Fibroblast of lung (primary cell): ENCODE results near the gene INHA. TPM values are rescaled to one million over a fixed set of nuclear protein-coding genes. Genes with fewer than 3 reads are reported as not detected.

Experiments
- DNase-seq, 2 donors: peaks; one replicate each; pipeline versions ENCODE4 v3.0.0 to v3.0.0-alpha.2; 2010; ENCODE audit warnings: low read depth in 2 of 2
- H2AFZ ChIP-seq: 2 replicates; pipeline ENCODE4 v1.5.1; 2012; ENCODE audit warnings: low read length, control low read depth, inconsistent platforms
- H3K27ac ChIP-seq: 2 replicates; pipeline ENCODE4 v1.5.1; 2011; ENCODE audit warnings: low read length, control low read depth; ENCODE audit not compliant: insufficient read depth
- H3K27me3 ChIP-seq: 2 replicates; pipeline ENCODE4 v1.5.1; 2011; ENCODE audit warnings: mild to moderate bottlenecking, low read length; ENCODE audit not compliant: control insufficient read depth, insufficient read depth
- H3K36me3 ChIP-seq: 2 replicates; pipeline ENCODE4 v1.5.1; 2011; ENCODE audit warnings: low read length; ENCODE audit not compliant: control insufficient read depth, insufficient read depth
- H3K4me1 ChIP-seq: 2 replicates; pipeline ENCODE4 v1.5.1; 2011; ENCODE audit warnings: low read length; ENCODE audit not compliant: control insufficient read depth, insufficient read depth; ENCODE audit errors: extremely low read depth
- H3K4me2 ChIP-seq: 2 replicates; pipeline ENCODE4 v1.5.1; 2011; ENCODE audit warnings: low read length, control low read depth; ENCODE audit not compliant: insufficient read depth; ENCODE audit errors: extremely low read depth
- H3K4me3 ChIP-seq, 4 experiments: fragments of 200-600 bp in 1 of 4; sonication (generic) in 1 of 4; replicated peaks in 1 of 4; 2 replicates each; pipeline ENCODE4 v1.5.1; 2011 to 2016; ENCODE audit warnings: low read length in 4 of 4, low read depth in 3 of 4, mild to moderate bottlenecking in 3 of 4, control low read depth in 2 of 4, inconsistent platforms in 1 of 4, mixed read lengths in 1 of 4; ENCODE audit not compliant: insufficient read depth in 1 of 4; ENCODE audit errors: control extremely low read depth in 1 of 4
- H3K79me2 ChIP-seq: 2 replicates; pipeline ENCODE4 v1.5.1; 2012; ENCODE audit warnings: mild to moderate bottlenecking, low read length, inconsistent platforms; ENCODE audit not compliant: control insufficient read depth, insufficient read depth
- H3K9ac ChIP-seq: 2 replicates; pipeline ENCODE4 v1.5.1; 2011; ENCODE audit warnings: mild to moderate bottlenecking, low read length, control low read depth; ENCODE audit not compliant: insufficient read depth
- H3K9me3 ChIP-seq: 2 replicates; pipeline ENCODE4 v1.5.1; 2012; ENCODE audit warnings: low read depth, low read length; ENCODE audit not compliant: control insufficient read depth, insufficient read depth
- H4K20me1 ChIP-seq: 2 replicates; pipeline ENCODE4 v1.5.1; 2011; ENCODE audit warnings: low read length; ENCODE audit not compliant: control insufficient read depth, insufficient read depth; ENCODE audit errors: extremely low read depth
- EZH2 ChIP-seq: IDR thresholded peaks from 2 replicates; pipeline ENCODE4 v1.5.1; 2012; ENCODE audit warnings: low read length, control low read depth, mild to moderate bottlenecking; ENCODE audit errors: missing control alignments
- polyA plus RNA-seq, 2 donors: library from polyadenylated mRNA; depleted of rRNA in 1 of 2; stranded (reverse) in 1 of 2; unstranded in 1 of 2; fragments of >200 nt; gene quantifications; 2 replicates each; pipeline ENCODE4 v1.2.1, GENCODE V29; 2011 to 2012; ENCODE audit warnings: missing spikeins in 1 of 2
- total RNA-seq: library from RNA; depleted of rRNA; stranded (reverse); fragments of >200 nt; gene quantifications from 2 replicates; pipeline ENCODE4 v1.2.1, GENCODE V29; 2014
- TF ChIP-seq, protein P1 (sequence below), 2 donors: IDR thresholded peaks in 1 of 2; conservative IDR thresholded peaks in 1 of 2; 1 replicate in 1 of 2; 2 replicates in 1 of 2; pipeline ENCODE4 v1.5.1; 2011 to 2012; ENCODE audit warnings: low read length in 2 of 2, control low read depth in 1 of 2, inconsistent platforms in 1 of 2, low read depth in 1 of 2, mild to moderate bottlenecking in 1 of 2

The INHA gene
- total and polyA plus RNA-seq, 2 donors (not counting 1 experiment from before 2014, with no cell fraction given): 0.15 to 0.50 TPM

DNA sequence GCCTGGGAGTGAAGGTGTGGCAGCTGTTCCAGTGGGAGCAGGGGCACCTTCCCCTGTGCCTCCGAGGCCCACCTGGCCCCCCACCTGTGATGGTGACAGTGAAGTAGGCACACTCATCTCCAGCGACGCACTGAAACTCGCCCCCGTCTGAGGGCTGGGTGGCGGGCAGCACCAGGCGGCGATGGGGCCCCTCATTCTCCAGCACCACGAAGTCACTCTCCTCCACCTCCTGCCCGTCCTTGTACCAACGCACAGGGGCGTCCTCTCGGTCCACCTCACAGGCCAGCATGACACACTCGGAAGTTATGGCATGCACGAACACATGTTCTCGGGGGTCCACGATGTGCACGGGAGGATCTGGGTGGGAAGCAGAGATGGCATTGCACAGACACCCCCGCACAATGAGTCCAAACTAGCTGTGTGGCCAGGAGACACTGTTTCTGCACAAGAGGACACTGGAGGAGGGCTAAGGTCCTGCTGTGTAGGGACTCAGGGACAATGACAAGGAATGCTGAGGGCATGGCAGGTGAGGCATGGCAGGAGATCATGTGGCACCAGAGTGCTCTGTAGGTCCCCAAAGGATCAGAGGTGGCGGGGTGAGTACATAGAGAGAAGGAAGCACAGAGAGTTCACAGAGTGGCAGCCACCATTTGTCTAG, 8.7 kb upstream of the INHA start:
- Histone ChIP-seq H3K9ac (no peak overlapping the region), H3K27ac (no peak overlapping the region), H4K20me1 (no peaks in the 10 kb centered on the region), H3K36me3 (no peaks in the 10 kb centered on the region), H3K4me1 (no peaks in the 10 kb centered on the region), H3K79me2 (no peaks in the 10 kb centered on the region), H3K4me3 (no peak overlapping the region), H3K4me2 (no peak overlapping the region), H3K9me3 (no peaks in the 10 kb centered on the region), H2AFZ (no peak overlapping the region), H3K27me3 (no peaks in the 10 kb centered on the region)
- DNase-seq: no peak
- TF ChIP-seq, protein P1, sequence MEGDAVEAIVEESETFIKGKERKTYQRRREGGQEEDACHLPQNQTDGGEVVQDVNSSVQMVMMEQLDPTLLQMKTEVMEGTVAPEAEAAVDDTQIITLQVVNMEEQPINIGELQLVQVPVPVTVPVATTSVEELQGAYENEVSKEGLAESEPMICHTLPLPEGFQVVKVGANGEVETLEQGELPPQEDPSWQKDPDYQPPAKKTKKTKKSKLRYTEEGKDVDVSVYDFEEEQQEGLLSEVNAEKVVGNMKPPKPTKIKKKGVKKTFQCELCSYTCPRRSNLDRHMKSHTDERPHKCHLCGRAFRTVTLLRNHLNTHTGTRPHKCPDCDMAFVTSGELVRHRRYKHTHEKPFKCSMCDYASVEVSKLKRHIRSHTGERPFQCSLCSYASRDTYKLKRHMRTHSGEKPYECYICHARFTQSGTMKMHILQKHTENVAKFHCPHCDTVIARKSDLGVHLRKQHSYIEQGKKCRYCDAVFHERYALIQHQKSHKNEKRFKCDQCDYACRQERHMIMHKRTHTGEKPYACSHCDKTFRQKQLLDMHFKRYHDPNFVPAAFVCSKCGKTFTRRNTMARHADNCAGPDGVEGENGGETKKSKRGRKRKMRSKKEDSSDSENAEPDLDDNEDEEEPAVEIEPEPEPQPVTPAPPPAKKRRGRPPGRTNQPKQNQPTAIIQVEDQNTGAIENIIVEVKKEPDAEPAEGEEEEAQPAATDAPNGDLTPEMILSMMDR (conservative IDR thresholded peaks at IDR 0.05 in 1 of 2, IDR thresholded peaks at IDR 0.05 in 1 of 2; ENCODE audit: low read depth in 1 of 2, low read length in 2 of 2): no peak
- TF ChIP-seq EZH2: no peak

DNA sequence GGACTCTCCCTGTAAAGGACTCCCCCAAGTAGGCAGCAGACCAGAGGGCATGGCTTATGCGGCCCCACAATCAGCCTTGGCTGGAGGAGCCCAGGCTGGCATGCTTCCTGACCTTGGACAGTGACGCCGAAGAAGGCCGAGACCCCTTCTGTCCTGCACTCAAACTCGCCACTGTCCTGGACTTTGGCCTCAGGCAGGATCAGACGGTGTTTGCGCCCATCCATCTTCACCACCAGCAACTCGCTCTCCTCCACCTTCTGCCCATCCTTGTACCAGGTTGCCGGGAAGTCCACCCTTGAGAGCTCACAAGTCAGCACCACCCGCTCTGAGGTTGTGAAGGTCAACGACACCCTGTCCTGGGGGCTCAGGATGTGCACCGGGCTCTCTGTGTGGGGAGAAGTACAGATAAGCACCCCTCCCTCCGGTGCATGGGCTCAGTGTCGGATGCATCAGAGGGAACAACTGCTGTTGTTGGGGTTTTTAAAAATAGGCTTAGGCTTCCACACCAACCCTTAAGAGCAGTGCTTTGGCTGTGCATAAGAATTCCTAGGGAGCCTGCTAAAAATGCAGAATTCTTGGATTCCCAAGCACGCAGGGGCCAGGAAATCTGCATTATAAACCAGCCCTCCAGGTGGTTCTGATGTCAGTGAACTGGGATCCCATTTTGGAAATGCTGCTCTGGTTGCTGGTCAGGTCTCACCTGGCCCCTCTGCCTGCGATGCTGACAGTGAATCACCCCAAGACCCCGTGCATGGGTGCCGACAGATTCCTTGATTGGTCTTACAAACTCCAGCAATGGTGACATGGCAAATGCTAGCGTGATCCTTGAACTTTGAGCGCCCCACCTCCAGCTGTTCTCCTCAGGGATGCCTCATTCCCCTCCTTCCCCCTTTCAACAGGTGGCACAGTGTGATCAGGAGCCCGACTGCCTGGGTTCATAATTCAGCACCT, 6.7 kb upstream of the INHA start:
- TF ChIP-seq, protein P1 (conservative IDR thresholded peaks at IDR 0.05 in 1 of 2, IDR thresholded peaks at IDR 0.05 in 1 of 2; ENCODE audit: low read depth in 1 of 2, low read length in 2 of 2): no peak
- TF ChIP-seq EZH2: no peak
- Histone ChIP-seq H3K27ac (no peak overlapping the region), H3K4me1 (no peaks in the 10 kb centered on the region), H3K4me3 (no peak overlapping the region), H2AFZ (no peak overlapping the region), H3K79me2 (no peaks in the 10 kb centered on the region), H3K27me3 (no peaks in the 10 kb centered on the region), H3K9me3 (no peaks in the 10 kb centered on the region), H3K9ac (no peak overlapping the region), H4K20me1 (no peaks in the 10 kb centered on the region), H3K4me2 (no peak overlapping the region), H3K36me3 (no peaks in the 10 kb centered on the region)
- no peak for DNase-seq

DNA sequence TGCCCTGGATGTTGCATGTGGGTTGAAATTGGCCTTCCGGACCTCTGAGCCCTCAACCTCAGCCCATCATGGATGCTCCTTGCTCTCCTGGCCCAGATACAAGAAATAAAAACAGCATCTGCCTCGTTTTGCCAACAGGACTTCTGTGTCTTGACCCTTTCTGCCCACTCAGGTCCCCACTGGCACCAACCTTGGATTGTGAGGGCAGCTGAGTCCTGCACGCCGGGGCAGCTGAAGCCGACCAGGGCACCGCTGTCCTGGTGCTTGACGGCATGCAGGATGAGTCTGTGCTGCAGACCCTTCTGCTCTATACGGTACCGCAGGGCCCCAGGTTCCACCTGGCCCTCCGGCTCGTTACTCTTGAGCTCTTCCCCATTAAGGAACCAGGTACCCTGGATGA, 5.5 kb upstream of the INHA start:
- no peak overlapping the region for H3K4me2 ChIP-seq
- no peaks in the 10 kb centered on the region for H4K20me1 ChIP-seq
- no peak overlapping the region for H3K4me3 ChIP-seq
- TF ChIP-seq, protein P1 (conservative IDR thresholded peaks at IDR 0.05 in 1 of 2, IDR thresholded peaks at IDR 0.05 in 1 of 2; ENCODE audit: low read depth in 1 of 2, low read length in 2 of 2): no peak
- no peak for TF ChIP-seq EZH2
- no peaks in the 10 kb centered on the region for H3K27me3 ChIP-seq
- no peaks in the 10 kb centered on the region for H3K36me3 ChIP-seq
- no peaks in the 10 kb centered on the region for H3K79me2 ChIP-seq
- H3K27ac ChIP-seq: no peak overlapping the region
- no peak overlapping the region for H2AFZ ChIP-seq
- no peak overlapping the region for H3K9ac ChIP-seq
- no peaks in the 10 kb centered on the region for H3K4me1 ChIP-seq
- DNase-seq: no peak
- H3K9me3 ChIP-seq: no peaks in the 10 kb centered on the region
